HG02943 (cell line): ENCODE results near the gene RDM1.
"Not testable (repeated sequence)": the region's sequence is repeated elsewhere in the genome, so short reads cannot be mapped to it uniquely, and the experiment has no call there.

Experiments used
- ATAC-seq: cut with Tn5 transposase; IDR thresholded peaks from one replicate; pipeline ENCODE4 v1.9.1; 2021; ENCODE audit warnings: mild to moderate bottlenecking, low read depth, moderate library complexity; ENCODE audit not compliant: unreplicated experiment

Gene RDM1

DNA sequence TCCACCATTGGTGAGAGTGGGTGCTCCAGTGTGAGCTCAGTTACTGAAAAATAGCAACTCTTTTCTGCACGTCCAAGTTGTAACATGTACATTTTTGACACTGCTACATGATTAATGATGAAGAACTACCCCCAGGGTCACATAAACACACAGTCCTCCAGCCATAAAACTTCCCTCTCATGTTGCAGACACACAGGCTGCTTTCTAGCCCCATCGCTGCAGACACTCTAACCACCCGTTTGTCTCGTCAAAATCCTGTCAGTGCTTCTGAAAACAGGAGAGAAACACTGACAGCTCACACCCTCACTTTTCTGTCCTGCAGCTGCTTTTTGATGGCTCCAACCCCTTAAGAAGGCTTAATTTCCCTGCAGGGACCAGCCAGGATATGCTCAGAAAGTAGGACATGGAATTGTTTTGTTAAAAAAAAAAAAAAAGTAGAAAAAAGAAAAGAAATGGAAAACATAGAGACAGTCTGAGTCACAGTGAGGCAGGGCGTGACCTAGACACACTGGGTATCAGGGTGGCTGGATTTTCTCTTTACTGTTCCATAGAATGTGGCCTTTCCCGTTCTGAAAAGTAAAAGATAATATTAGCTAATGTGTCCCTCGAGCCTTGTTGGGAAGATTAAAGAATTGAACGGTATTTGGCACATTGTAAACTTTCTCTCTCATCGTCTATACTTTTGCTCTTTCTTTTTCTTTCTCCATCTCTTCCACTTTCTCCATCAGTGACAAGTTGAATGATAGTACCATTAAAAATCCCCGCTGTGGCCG, 29.7 kb downstream of the RDM1 start:
- no peak for ATAC-seq

DNA sequence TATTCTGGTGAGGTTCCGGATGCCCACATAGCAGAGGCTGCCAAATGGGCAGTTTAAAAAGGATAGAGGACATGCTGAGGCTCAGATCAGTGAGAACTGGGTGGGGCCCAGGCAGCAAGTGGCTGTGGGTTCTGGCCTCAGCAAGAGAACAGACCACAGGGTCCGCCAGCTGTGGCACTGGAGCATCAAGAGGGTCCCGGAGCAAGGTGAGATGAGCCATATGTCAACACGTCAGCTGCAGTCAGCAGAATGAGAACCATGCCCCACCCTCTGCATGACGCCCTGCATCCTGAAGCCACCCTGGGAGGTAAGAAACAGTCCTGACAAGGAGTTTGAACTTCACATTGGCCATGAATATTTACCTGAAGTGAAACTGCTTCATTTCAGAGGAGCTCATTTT, 30.3 kb downstream of the RDM1 start:
- no peak for ATAC-seq

DNA sequence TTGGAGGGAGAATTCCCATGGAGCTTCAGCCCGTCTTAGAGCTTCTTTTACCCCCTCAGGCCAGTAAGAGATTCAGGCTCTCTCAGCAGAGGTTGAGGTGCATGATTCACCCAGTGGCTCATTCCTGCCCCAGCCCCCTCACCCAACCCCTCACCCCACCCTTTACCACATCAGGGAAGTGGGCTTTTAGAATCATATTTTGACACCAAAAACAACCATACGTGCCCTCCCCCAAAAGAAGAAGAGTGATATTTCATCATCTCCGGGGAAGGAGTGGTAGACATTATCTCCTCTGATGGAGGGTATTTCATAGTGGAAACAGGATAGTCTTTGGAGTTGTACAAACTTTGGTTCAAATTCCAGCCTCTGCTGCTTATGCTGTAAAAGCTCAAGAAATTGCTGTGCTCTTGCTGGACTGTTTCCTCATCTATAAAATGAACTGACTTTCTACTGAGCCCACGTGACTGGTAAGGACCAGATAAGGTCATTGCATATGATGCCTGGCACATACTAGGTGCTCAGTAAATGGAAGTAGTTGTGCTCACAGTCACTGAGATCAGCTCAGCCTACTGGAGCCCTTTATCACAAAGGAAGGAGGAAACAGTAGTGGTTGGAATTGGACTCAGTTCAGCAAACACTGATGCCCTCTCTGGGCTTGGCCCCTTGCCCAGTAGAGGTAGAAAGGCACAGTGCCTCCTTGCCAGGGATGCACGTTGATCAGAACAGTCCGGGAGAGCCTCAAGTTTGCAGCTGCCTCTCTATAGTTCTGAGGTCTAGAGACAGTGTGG, 32.1 kb downstream of the RDM1 start:
- ATAC-seq, result no peak

DNA sequence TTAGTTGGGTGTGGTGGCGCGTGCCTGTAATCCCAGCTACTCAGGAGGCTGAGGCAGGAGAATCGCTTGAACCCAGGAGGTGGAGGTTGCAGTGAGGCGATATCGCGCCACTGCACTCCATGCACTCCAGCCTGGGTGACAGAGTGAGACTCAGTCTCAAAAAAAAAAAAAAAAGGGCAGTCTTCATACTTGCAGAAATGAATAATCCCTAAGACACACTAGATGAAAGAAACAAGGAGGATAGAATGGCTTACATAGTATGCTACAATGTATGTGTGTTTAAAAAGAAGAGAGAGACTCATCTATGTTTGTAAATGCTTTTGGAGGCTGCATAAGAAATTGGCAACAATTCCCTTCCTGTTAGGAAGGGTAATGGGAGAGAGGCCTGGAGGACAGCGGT, 32.8 kb downstream of the RDM1 start:
- ATAC-seq, result not testable (repeated sequence)

DNA sequence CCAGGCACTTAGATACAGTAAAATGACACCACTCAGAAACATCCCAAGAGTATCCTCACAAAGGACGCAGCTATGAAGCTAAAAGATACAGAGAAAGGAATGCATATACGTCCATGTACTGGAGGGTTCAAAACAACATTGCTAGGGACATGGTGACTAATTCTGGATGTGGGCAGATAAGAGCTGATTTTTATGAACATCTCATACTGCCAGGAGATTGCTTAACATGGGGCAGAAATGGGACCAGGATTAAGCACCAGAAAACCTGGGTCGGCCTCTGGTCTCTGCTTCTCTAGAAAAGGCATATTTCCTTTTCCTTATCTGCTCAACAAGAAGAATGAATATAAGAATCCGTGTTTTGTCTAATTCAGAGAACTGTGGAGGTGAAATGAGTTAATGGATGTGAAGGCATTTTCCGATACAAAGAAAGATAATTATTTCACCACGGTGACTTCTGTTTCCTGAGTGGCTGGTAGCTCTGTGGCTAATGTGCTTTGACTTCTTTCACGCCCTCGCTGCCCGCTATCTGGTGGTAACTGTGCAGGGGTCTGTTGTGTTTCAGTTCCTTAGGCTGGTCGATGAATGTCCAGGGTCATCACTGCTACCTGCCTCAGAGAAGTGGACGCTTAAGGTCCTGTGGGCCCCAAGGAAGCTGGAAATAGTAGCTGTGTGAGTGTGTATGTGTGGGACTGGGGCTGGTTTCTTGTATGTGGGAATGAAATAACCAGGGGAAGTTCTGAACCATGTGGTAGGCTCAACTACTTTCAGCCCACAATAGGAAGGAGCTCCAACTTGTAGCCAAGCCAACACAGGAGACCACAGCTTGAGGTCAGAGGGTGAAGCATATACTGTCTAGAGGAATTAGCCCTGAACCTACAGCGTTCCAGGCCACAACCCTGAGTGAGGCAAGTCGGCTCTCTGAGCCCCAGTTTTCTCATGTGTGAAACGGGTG, 34.7 kb downstream of the RDM1 start:
- ATAC-seq, result no peak

DNA sequence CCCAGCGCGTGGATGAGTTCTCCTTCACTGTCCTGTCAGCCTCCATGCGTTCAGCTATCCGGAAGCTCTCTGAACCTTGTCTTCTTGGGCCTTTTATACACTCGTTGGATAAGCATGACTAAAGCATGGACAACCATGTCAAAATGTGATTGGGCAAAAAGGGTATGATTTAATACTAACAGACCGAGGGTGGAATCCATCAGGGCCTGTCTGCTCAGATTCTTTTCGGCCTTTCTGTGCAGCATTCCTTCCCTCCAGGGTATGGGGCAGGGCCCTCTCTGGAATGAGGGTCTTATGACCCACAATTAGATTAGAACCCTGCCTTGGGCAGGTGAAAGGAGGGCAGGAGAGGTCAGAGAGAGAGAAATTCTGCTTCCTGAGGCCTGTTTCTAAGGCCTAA, 36.4 kb downstream of the RDM1 start:
- no peak for ATAC-seq

DNA sequence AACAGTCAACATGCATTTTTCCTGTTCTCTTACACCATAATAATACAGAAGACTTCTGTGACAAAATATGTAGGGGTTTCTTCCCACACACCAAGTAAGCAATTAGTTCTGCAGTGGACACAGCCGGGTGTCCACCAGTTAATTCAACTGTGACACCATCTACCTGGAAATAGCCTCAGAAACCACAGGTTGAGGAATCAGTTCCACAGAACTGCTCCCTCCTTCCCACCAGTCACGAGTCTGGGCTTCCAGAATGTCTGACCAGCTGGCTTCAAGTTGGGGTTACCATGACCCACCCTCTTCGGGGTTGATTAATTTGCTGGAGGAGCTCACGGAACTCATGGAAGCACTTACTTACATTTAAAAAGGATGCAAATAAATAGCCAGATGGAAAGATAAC, 36.8 kb downstream of the RDM1 start:
- no peak for ATAC-seq

DNA sequence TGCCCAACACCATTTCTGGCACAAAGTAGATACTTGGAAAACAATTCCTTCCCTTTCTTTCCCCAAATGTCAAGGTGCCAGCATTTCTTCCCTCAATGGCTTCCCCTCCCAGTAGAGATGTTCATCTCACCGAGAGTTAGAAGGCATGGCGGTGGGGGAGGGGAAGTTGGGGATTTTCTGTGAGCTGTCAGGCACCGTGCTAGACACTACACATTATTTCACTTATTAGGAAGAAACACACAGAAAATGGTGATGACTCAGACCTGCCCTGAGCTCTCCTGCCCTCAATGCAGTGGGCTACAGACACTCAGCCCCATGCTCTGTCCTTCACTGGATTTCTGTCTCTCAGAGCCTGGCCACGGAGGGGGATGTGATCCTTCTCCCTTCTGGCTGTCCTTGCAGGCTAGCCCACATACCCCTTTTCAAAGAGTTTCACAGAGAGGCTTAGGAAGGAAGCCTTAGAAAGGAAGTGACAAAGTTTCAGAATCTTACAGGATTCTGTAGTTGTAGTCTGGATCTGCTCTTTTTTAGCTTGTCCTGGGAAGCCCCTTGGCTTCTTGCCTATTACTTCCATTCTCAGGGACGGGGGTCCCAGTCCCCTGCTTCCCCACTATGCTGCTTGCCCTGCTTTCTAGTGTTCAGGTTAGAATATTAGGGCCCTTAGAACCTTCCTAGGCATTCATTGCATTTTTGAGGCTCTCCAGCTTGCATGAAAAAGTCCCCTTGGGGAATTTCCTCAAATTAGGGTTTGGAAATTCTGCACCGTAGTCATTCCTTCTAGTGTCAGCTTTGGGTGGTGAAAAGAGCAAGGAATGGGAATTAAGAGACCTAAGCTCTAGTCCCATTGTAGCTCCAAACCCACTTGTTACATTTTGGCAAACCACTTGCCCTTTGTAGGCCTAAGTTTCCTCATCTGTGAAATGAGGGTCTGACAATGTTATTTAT, 38.2 kb downstream of the RDM1 start:
- no peak for ATAC-seq

DNA sequence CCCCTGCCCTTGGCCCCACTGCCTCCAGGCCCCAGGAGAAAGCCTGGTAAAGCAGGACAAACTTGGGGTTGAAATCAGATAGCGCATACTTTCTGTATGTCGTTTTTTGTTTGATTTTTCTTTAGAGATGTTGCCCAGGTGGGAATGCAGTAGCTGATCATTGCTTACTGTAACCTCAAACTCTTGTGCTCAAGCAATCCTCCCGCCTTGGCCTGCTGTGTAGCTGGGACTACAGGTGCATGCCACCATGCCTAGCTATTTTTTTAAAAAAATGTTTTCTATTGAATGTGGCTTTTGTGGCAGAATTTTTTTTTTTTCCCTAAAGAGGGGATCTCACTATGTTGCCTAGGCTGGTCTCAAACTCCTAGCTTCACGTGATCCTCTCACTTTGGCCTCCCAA, 39.3 kb downstream of the RDM1 start:
- ATAC-seq, result no peak

DNA sequence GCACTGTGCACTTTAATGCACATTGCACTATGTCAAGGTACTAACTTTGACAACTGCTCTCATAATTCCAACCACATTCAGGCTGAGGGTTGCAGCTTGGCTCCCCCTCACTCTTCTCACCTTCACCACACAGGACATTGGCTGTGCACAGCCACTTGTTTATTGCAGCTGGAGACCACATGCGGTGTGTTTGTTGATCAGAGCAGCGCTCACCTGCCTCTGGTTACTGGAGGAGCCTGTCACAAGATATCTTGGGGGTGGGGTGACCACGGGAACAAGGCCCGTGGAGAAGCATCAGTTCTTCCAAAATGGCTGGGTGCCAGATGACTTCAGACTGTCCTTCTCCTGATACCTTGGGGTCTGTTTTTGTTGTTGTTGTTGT, 39.8 kb downstream of the RDM1 start:
- ATAC-seq, result no peak

DNA sequence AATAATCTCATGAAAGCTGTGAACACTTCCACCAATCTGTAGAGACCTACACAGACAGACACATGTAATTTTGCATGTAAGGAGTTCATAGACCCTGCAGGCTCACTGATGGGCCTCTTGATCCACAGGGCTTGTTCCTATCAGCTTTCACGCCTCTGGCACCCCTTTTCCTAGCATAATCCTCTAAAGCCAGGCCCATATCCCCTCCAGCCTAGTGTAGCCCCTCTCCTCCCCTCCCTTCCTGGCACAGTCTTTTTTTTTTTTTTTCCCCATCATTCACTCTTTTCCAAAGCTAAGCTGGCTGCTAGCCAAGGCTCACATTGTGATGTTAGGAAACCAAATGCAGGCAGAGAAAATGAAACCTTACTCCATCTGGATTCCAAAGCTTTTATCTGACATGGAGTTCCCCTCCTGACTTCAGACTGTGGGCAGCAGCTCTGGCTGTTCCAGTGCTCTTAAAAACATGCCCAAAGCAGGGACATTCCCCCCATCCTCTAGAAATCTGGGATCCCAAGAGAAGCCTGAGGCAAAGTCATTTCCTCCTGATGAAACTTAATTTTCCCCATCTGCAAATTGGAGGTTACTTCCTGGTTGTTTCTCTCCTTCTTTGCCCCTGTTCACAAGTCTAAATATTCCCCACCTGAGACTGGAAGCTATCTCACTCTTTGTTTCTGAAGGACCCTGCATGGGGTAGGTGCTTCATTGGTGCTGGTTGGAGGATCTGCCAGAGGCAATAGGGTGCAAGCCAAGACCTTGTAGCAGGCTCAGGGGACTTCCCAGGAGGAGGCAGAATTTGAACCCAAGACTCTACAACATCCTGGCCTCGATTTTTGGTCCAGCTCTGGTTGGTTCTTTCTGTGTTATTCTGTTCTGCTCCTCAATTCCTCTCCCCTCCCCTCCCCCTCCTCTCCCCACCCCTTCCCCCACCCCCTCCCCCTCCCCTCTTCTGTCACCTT, 40.5 kb downstream of the RDM1 start:
- no peak for ATAC-seq

DNA sequence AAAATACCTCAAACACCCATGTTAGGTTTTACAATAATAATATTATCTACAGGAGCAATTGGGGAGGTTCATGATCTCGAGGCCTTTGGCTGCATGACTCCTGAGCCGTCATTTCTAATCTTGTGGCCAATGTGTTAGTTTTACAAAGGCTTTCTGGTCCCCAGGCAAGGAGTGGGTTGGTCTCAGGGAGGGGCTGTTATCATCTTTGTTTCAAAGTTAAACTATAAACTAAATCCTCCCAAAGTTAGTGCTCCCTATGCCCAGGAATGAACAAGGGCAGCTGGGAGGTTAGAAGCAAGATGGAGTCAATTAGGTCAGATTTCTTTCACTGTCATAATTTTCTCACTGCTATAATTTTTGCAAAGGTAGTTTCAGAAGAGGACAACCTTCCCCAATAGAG, 41.3 kb downstream of the RDM1 start:
- no peak for ATAC-seq

DNA sequence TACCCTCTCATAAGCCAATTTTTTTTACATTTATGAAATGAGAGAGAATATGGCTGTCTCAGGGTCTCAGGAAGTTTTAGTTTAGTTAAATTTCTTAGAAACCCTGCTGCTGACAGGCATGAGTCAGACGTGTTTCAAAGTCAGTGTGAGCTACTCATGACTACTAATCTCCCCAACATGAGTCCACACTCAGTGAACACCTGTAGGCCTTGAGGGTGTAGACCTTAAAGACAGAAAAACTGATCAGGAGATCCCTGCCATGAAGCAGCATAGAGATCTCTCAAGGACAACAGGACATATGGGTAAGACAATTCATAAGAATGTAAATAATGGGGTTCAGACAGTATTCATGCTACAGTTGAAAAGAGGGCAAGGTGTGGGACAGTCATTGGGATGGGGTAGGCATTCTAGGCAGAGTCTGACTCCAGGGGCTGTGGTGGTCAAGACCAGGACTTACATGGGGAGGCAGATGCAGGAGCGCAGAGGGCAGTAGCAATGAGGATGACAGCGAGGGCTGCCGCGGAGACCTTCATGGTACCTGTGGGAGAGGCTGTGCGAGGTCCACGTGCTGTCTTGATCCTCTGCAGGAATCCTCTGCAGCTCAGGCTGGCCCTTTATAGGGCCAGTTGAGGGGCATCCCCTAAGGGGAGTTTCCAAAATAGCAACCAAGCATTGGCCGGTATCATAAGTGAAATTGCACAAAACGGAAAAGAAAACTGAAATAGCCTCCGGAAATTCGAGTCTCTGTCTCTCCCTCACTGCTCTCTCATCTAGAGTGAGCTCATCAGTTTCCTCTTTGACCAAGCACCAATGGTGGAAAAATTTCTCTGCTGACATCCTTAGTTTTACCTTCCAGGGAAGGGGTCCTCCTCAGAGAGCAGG, 50.6 kb downstream of the RDM1 start, which contains the start of gene CCL5:
TSS of gene CCL5 (minus strand) at position 588 of the 882 bp plus-strand sequence.
- ATAC-seq, result no peak

DNA sequence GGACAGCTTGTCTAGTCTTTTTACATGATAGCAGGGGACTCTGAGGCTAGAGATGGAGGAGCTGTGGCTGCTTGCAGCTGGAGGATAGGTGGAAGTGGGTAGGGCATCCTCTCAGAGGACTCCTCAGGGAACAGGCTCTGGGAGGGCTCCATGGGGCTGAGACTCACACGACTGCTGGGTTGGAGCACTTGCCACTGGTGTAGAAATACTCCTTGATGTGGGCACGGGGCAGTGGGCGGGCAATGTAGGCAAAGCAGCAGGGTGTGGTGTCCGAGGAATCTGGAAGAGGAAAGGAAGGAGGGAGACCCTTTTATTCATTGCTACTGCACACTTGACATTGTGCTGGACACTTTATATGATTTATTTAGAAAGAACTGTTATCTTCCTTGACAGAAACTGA, 52.2 kb downstream of the RDM1 start:
- no peak for ATAC-seq

DNA sequence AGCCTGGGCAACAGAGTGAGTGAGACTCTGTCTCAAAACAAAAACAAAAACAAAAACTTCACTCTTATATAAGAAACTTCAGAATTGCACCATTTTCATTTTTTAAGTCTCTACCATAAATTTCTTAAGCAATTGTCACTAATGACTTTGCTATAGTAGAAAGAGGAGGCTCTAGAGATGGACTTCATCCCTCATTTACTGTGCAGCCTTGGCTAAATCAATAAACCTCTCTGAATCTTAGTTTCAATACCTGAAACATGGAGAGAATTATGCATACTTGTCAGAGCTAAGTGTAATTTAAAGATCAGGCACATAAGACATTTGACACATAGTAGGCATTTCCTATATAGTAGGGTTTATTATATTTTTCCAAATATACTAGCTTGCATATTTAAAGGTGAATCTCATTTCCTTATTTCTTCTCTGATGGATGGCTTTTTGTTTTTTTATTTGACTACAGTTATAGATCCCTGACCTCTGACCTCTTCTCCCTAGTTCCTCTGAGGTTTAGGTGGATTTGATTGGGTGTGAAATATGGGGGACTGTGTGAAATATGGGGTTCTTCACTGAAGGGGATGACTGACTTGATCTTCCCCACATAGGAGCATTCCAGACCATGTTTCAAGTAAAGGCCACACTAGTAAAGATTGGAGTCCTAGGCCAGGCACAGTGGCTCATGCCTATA, 53.1 kb downstream of the RDM1 start:
- ATAC-seq, result no peak

DNA sequence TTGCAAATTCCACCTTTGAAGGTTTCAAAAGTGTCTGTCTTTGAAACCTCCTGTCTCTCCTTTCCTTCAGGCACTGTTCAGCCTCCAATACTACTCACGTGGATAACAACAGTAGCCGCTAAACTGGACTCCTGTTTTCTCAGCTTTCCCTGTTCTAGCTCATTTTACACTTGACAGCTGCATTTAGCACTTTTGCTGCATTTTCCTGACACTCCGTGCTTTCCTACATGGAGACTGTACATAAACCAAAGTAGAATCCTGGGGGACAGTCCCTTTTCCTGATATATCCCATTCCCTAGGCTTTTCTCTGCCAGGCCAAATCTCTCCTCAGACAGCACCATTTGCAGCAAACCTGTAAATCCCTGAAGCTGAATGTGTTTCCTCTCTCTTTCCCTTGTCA, 54.0 kb downstream of the RDM1 start:
- ATAC-seq, result no peak

DNA sequence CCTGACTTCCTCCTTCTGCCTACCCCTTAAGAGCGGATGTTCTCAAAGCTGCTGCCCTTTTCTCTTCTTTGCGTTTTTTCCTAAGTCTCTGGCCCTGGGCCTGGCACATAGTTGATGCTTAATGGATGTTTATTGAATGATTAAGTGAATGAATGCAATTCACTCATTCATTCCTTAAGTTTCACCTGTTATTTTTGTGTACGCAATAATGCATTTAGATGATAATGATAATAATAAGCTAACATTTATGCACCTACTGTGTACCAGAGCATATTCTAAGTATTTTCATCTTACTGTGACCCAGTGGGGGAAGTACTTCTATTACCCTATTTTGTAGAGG, 54.8 kb downstream of the RDM1 start:
- no peak for ATAC-seq
